ENCODE results near the gene RITA1. TPM values are rescaled to one million over a fixed set of nuclear protein-coding genes. Genes with fewer than 3 reads are reported as not detected.
A peak's percentile ranks its signal among the peaks of the same experiment; 100 is the strongest.

RITA1 gene
- total and polyA plus RNA-seq, 10 of the 15 experiments (the other 5 are each of a cell fraction or from before 2014, with no cell fraction given), result 2.3 to 39.9 (median 24.8) TPM

DNA sequence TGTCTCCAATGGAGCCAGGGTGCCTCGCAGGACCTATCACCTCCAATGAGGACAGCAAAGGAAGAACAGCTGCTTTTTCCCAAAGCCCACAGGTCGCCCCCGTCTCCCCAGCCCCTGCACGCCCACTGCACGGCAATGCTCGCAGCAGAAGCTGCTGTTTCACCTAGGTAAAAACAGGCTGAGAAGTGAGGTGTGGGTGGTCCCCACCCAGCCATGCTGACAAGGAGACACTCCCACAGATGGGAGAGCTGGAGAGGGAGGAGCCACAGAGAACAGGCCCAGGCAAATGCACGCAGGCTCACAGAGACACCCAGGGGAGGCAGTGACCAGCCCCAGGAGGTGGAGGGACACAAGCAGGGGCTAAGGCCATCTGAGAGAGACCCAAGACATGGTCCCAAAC, 25.6 kb upstream of the RITA1 start:
- DNase-seq (ENCODE audit: low read depth, low spot score) (no peak), FAIRE-seq (no peak), ATAC-seq (no peak)
- RAD21 ChIA-PET (ENCODE audit: unreplicated experiment), result no interaction called here
- Histone ChIP-seq H3K9me3 (replicated peaks; ENCODE audit: control insufficient read depth, insufficient read depth, low read length) (no peaks in the 10 kb centered on the region), H3K9ac (ENCODE audit: control insufficient read depth, insufficient read depth, low read length) (no peak overlapping the region), H4K20me1 (ENCODE audit: control insufficient read depth, insufficient read depth) (no peaks in the 10 kb centered on the region; the same call in 1 of the 2 replicates), H3K79me2 (ENCODE audit: control insufficient read depth, insufficient read depth, low read length) (no peaks in the 10 kb centered on the region), H3K4me3 (no peak overlapping the region), H2AFZ (ENCODE audit: control insufficient read depth, low read depth, low read length) (no peak overlapping the region), H3K4me2 (ENCODE audit: control insufficient read depth, insufficient read depth) (no peak overlapping the region), H3K27ac (ENCODE audit: control insufficient read depth, insufficient read depth) (no peak overlapping the region), H3K4me1 (ENCODE audit: control insufficient read depth, insufficient read depth, low read length) (no peaks in the 10 kb centered on the region), H3K27me3 (replicated peaks in 1 of 2; ENCODE audit: control insufficient read depth in 2 of 2, insufficient read depth in 2 of 2, low read length in 1 of 2) (no peaks in the 10 kb centered on the region), H3K36me3 (ENCODE audit: control insufficient read depth in 2 of 2, insufficient read depth in 2 of 2, low read length in 1 of 2) (peaks cover 15 to 34% of the 10 kb centered on the region in 2 experiments; a peak in 3 of 4 replicates)
- CTCF ChIA-PET, result interaction anchor here (0.9 kb wide), 1 partner anchor 12 kb away, joined by 3 read pairs; no protein-coding TSS in a partner anchor
- BruUV-seq (replicated peaks), result no TSS peak
- intact Hi-C loops (cut with micrococcal nuclease; ENCODE audit: unreplicated experiment) (no loop called here), in situ Hi-C loops (cut with MboI) (no loop called here)
- POLR2A ChIA-PET, result no interaction called here
- SMC1A ChIA-PET (ENCODE audit: uncharacterized antibody, unreplicated experiment), result no interaction called here
- 95% methylated on average over 7 of the region's 7 CpGs for WGBS (ENCODE audit: insufficient coverage, insufficient replicate concordance, low lambda C conversion rate, missing lambda C conversion rate)
- no peak for TF ChIP-seq CHD4 (IDR thresholded peaks at IDR 0.05)
- TF ChIP-seq POLR2A (IDR thresholded peaks at IDR 0.05; ENCODE audit: low read depth, low read length), result peak; percentile 44
- TF ChIP-seq PAX8 (IDR thresholded peaks at IDR 0.05), result no peak
- TF ChIP-seq YY1 (IDR thresholded peaks at IDR 0.05; ENCODE audit: low read depth, low read length), result no peak

GRCh38 chr12:113161415-113162016, 24.0 kb upstream of the RITA1 start:
- ChIA-PET CTCF (interaction anchor here (0.6 to 1.0 kb wide), 2 partner anchors 112 to 118 kb away, joined by 3 to 4 read pairs; no protein-coding TSS in a partner anchor), POLR2A (no interaction called here), SMC1A (ENCODE audit: uncharacterized antibody, unreplicated experiment) (no interaction called here), RAD21 (ENCODE audit: unreplicated experiment) (no interaction called here)
- TF ChIP-seq FOXM1 (IDR thresholded peaks at IDR 0.05; ENCODE audit: low read depth, low read length), result no peak
- TF ChIP-seq POLR2A (IDR thresholded peaks at IDR 0.05; ENCODE audit: low read depth, low read length), result peak; percentile 58
- no peak for TF ChIP-seq SREBF1 (IDR thresholded peaks at IDR 0.05; ENCODE audit: low read length)
- peak in 1 of 2 experiments; percentile 11; a peak in 1 of 3 replicates for TF ChIP-seq EGR1 (IDR thresholded peaks at IDR 0.05; ENCODE audit: borderline replicate concordance in 1 of 2, low read depth in 2 of 2, low read length in 2 of 2)
- Histone ChIP-seq H2AFZ (ENCODE audit: control insufficient read depth, low read depth, low read length) (no peak overlapping the region), H3K27me3 (replicated peaks in 1 of 2; ENCODE audit: control insufficient read depth in 2 of 2, insufficient read depth in 2 of 2, low read length in 1 of 2) (no peaks in the 10 kb centered on the region), H3K79me2 (ENCODE audit: control insufficient read depth, insufficient read depth, low read length) (no peaks in the 10 kb centered on the region), H3K4me1 (ENCODE audit: control insufficient read depth, insufficient read depth, low read length) (no peaks in the 10 kb centered on the region), H3K27ac (ENCODE audit: control insufficient read depth, insufficient read depth) (no peak overlapping the region), H3K36me3 (ENCODE audit: control insufficient read depth in 2 of 2, insufficient read depth in 2 of 2, low read length in 1 of 2) (peaks cover 21 to 40% of the 10 kb centered on the region in 2 experiments; a peak in 3 of 4 replicates), H4K20me1 (ENCODE audit: control insufficient read depth, insufficient read depth) (no peaks in the 10 kb centered on the region; the same call in 1 of the 2 replicates), H3K4me3 (no peak overlapping the region), H3K9ac (ENCODE audit: control insufficient read depth, insufficient read depth, low read length) (no peak overlapping the region), H3K4me2 (ENCODE audit: control insufficient read depth, insufficient read depth) (no peak overlapping the region), H3K9me3 (replicated peaks; ENCODE audit: control insufficient read depth, insufficient read depth, low read length) (no peaks in the 10 kb centered on the region)
- in situ Hi-C loops (cut with MboI) (no loop called here), intact Hi-C loops (cut with micrococcal nuclease; ENCODE audit: unreplicated experiment) (no loop called here)
- peak; percentile 72 for ATAC-seq
- FAIRE-seq, result no peak
- WGBS (ENCODE audit: insufficient coverage, insufficient replicate concordance, low lambda C conversion rate, missing lambda C conversion rate), result 48% methylated on average over 12 of the region's 26 CpGs
- DNase-seq (ENCODE audit: low read depth, low spot score), result no peak
- no TSS peak for BruUV-seq (replicated peaks)
